Fibroblast of peridontal ligament (primary cell): Measurements from ENCODE around the gene AMPD2.

ENCODE experiments used
- DNase-seq: peaks from one replicate; pipeline ENCODE4 v3.0.0-alpha.2; 2010; ENCODE audit errors: extremely low read depth

The AMPD2 gene

GRCh38 chr1:109617291-109617801 lies 2.3 kb upstream of the AMPD2 start:
- peak; percentile 95 for DNase-seq

GRCh38 chr1:109618661-109619575 lies 719 bp upstream of the AMPD2 start:
- DNase-seq: no peak

- DNase-seq: peak; percentile 58
Measured at GRCh38 chr1:109620401-109620791, 759 bp downstream of the AMPD2 start.

- DNase-seq: peak; percentile 91
Measured at GRCh38 chr1:109620841-109621286, 1.2 kb downstream of the AMPD2 start.

- DNase-seq: no peak
Measured at GRCh38 chr1:109621379-109622136, 1.9 kb downstream of the AMPD2 start.

GRCh38 chr1:109622137-109622892 lies 2.7 kb downstream of the AMPD2 start:
- DNase-seq: no peak

- no peak for DNase-seq
Measured at GRCh38 chr1:109622895-109623294, 3.3 kb downstream of the AMPD2 start.

- DNase-seq: no peak
Measured at GRCh38 chr1:109623601-109624161, 4.0 kb downstream of the AMPD2 start.

GRCh38 chr1:109624201-109625010 lies 4.8 kb downstream of the AMPD2 start:
- no peak for DNase-seq

- no peak for DNase-seq
Measured at GRCh38 chr1:109625176-109625575, 5.5 kb downstream of the AMPD2 start.

GRCh38 chr1:109625601-109626560 lies 6.2 kb downstream of the AMPD2 start:
- DNase-seq: no peak

- DNase-seq: no peak
Measured at GRCh38 chr1:109626682-109627408, 7.2 kb downstream of the AMPD2 start.

- DNase-seq: no peak
Measured at GRCh38 chr1:109627692-109628399, 8.2 kb downstream of the AMPD2 start.

- no peak for DNase-seq
Measured at GRCh38 chr1:109628540-109629321, 9.1 kb downstream of the AMPD2 start.

GRCh38 chr1:109629372-109630030 lies 9.9 kb downstream of the AMPD2 start:
- DNase-seq: no peak

GRCh38 chr1:109630081-109630897 lies 10.7 kb downstream of the AMPD2 start:
- DNase-seq: no peak
